ENCODE data around the gene KIAA0825.

Gene KIAA0825

GRCh38 chr5:94329115-94329514, 289.3 kb downstream of the KIAA0825 start:
- Histone ChIP-seq H2AFZ (ENCODE audit: low read depth, low read length) (no peak overlapping the region), H3K4me3 (ENCODE audit: low read depth in 1 of 2, low read length in 2 of 2) (no peak overlapping the region), H3K79me2 (ENCODE audit: insufficient read depth, low read length) (no peaks in the 10 kb centered on the region), H3K9ac (ENCODE audit: low read depth, low read length) (no peak overlapping the region), H3K27me3 (ENCODE audit: insufficient read depth, low read length, poor library complexity) (no peaks in the 10 kb centered on the region), H3K36me3 (ENCODE audit: insufficient read depth, low read length) (no peaks in the 10 kb centered on the region), H3K4me1 (ENCODE audit: insufficient read depth, low read length) (peaks cover 8% of the 10 kb centered on the region; the same call in 1 of the 2 replicates), H3K9me3 (ENCODE audit: insufficient read depth, low read length, severe bottlenecking) (peaks cover 2% of the 10 kb centered on the region), H3K4me2 (ENCODE audit: insufficient read depth, low read length) (no peak overlapping the region), H4K20me1 (ENCODE audit: insufficient read depth, low read length) (no peaks in the 10 kb centered on the region), H3K27ac (ENCODE audit: low read length) (no peak overlapping the region)
- DNase-seq (no peak), ATAC-seq (ENCODE audit: insufficient read depth, low read depth) (no peak)
- TF ChIP-seq EZH2 (IDR thresholded peaks at IDR 0.05; ENCODE audit: borderline replicate concordance, low read depth, low read length, severe bottlenecking): no peak
- TF ChIP-seq, protein P1, sequence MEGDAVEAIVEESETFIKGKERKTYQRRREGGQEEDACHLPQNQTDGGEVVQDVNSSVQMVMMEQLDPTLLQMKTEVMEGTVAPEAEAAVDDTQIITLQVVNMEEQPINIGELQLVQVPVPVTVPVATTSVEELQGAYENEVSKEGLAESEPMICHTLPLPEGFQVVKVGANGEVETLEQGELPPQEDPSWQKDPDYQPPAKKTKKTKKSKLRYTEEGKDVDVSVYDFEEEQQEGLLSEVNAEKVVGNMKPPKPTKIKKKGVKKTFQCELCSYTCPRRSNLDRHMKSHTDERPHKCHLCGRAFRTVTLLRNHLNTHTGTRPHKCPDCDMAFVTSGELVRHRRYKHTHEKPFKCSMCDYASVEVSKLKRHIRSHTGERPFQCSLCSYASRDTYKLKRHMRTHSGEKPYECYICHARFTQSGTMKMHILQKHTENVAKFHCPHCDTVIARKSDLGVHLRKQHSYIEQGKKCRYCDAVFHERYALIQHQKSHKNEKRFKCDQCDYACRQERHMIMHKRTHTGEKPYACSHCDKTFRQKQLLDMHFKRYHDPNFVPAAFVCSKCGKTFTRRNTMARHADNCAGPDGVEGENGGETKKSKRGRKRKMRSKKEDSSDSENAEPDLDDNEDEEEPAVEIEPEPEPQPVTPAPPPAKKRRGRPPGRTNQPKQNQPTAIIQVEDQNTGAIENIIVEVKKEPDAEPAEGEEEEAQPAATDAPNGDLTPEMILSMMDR (IDR thresholded peaks at IDR 0.05; ENCODE audit: borderline replicate concordance, extremely low read depth, low read length, poor library complexity, severe bottlenecking): no peak

DNA sequence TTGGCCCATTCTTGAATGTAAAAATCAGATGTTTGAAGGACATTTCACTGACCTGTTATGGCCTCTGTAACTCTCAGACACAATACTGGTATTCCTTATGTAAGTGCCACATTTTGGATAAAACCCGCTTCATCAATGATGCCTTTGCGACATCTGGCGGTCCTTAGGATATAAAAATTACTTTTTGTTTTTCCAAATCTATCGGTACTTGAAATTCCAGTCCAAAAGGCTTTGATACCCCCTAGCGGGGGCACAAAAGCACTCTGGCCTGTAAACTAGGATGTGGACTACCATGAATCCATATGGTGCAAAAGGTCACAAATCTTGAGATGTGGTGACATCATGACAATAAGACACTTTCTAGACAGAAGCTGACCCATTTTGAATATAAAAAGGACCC, 291.8 kb downstream of the KIAA0825 start:
- ATAC-seq (ENCODE audit: insufficient read depth, low read depth): no peak
- no peaks in the 10 kb centered on the region for H3K4me1 ChIP-seq (ENCODE audit: insufficient read depth, low read length)
- no peaks in the 10 kb centered on the region for H3K36me3 ChIP-seq (ENCODE audit: insufficient read depth, low read length)

DNA sequence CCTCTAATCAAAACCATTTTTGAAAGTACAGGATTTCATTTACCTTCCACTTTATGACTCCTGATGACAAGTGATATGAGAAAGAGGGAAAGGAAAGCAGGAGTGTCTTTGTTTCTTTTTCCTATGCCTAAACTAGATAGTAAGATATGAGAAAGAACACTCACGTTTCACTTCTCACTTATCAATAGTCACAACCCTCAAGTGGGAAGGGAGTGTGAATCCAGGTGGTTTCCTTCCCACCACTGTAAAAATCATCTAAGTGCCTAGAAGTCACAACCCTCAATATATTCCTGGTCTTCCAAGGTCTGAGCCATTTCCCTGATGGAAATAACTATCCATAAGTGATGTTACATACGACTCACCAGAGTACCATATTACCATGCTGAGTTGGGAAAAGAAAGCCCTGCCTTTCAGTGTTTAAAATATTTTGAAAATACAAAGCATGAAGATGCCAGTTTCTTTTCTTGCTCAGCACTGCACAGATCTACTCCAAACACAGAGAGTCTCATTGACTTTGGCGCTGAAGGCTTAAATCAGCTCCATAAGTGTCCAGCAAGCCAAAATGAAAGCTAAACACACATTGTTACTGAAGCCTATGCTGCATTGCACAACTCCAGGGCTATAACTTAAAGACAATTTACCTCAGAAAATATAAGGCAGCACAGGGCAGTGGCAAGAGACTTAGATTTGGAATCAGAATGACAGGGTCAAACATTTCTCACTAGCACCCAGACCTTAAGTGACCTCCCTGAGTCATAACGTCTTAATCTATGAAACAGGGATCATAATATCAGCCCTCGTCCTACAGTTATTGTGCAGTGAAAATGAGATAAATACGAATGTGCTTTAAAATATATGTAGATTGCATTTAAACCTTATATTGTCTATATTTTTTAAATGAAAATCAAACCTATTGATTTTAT, 301.2 kb downstream of the KIAA0825 start:
- ATAC-seq (ENCODE audit: insufficient read depth, low read depth) (no peak), DNase-seq (no peak)
- Histone ChIP-seq H3K36me3 (ENCODE audit: insufficient read depth, low read length) (no peaks in the 10 kb centered on the region), H3K9ac (ENCODE audit: low read depth, low read length) (no peak overlapping the region), H3K79me2 (ENCODE audit: insufficient read depth, low read length) (no peaks in the 10 kb centered on the region), H4K20me1 (ENCODE audit: insufficient read depth, low read length) (no peaks in the 10 kb centered on the region), H3K9me3 (ENCODE audit: insufficient read depth, low read length, severe bottlenecking) (no peaks in the 10 kb centered on the region), H2AFZ (ENCODE audit: low read depth, low read length) (no peak overlapping the region; the same call in 1 of the 2 replicates), H3K4me2 (ENCODE audit: insufficient read depth, low read length) (no peak overlapping the region), H3K4me3 (ENCODE audit: low read depth in 1 of 2, low read length in 2 of 2) (no peak overlapping the region), H3K27ac (ENCODE audit: low read length) (no peak overlapping the region), H3K27me3 (ENCODE audit: insufficient read depth, low read length, poor library complexity) (no peaks in the 10 kb centered on the region), H3K4me1 (ENCODE audit: insufficient read depth, low read length) (no peaks in the 10 kb centered on the region)
- TF ChIP-seq EZH2 (IDR thresholded peaks at IDR 0.05; ENCODE audit: borderline replicate concordance, low read depth, low read length, severe bottlenecking): no peak
- TF ChIP-seq, protein P1 (IDR thresholded peaks at IDR 0.05; ENCODE audit: borderline replicate concordance, extremely low read depth, low read length, poor library complexity, severe bottlenecking): no peak

More for the DNA sequence above, 291.8 kb downstream of the KIAA0825 start:
- H3K27me3 ChIP-seq (ENCODE audit: insufficient read depth, low read length, poor library complexity): no peaks in the 10 kb centered on the region
- no peak for DNase-seq
- no peak overlapping the region for H2AFZ ChIP-seq (ENCODE audit: low read depth, low read length)
- H3K9ac ChIP-seq (ENCODE audit: low read depth, low read length): no peak overlapping the region
- no peak overlapping the region for H3K4me2 ChIP-seq (ENCODE audit: insufficient read depth, low read length)
- H3K79me2 ChIP-seq (ENCODE audit: insufficient read depth, low read length): no peaks in the 10 kb centered on the region
- H4K20me1 ChIP-seq (ENCODE audit: insufficient read depth, low read length): no peaks in the 10 kb centered on the region
- peaks cover 2% of the 10 kb centered on the region for H3K9me3 ChIP-seq (ENCODE audit: insufficient read depth, low read length, severe bottlenecking)
- H3K27ac ChIP-seq (ENCODE audit: low read length): no peak overlapping the region
- TF ChIP-seq, protein P1 (IDR thresholded peaks at IDR 0.05; ENCODE audit: borderline replicate concordance, extremely low read depth, low read length, poor library complexity, severe bottlenecking): no peak
- TF ChIP-seq EZH2 (IDR thresholded peaks at IDR 0.05; ENCODE audit: borderline replicate concordance, low read depth, low read length, severe bottlenecking): no peak
- no peak overlapping the region for H3K4me3 ChIP-seq (ENCODE audit: low read depth in 1 of 2, low read length in 2 of 2)
